HepG2 (cell line): ENCODE results near the gene GDAP1L1. TPM values are rescaled to one million over a fixed set of nuclear protein-coding genes. Genes with fewer than 3 reads are reported as not detected.

Source experiments
- FOXO4 ChIP-seq: sonication (generic); formaldehyde crosslinking; conservative IDR thresholded peaks from 2 replicates; pipeline ENCODE4 v1.8.1; 2023; ENCODE audit warnings: missing genetic modification reagents
- HMG20B ChIP-seq: conservative IDR thresholded peaks from 2 replicates; pipeline ENCODE4 v1.6.1; 2016; ENCODE audit warnings: missing genetic modification reagents, missing compliant biosample characterization
- ISX ChIP-seq: sonication (generic); formaldehyde crosslinking; conservative IDR thresholded peaks from 2 replicates; pipeline ENCODE4 v1.5.0; 2020; ENCODE audit warnings: missing genetic modification reagents
- MAX ChIP-seq: IDR thresholded peaks from 2 replicates; pipeline ENCODE4 v1.6.1; 2012; ENCODE audit warnings: inconsistent platforms
- NCOA5 ChIP-seq: sonication (generic); formaldehyde crosslinking; IDR thresholded peaks from 2 replicates; pipeline ENCODE4 v1.4.0; 2020; ENCODE audit warnings: missing genetic modification reagents
- RNF219 ChIP-seq: sonication (generic); formaldehyde crosslinking; IDR thresholded peaks from 2 replicates; pipeline ENCODE4 v1.5.0; 2020; ENCODE audit warnings: mild to moderate bottlenecking, missing genetic modification reagents
- SAFB2 ChIP-seq: sonication (generic); formaldehyde crosslinking; IDR thresholded peaks from 2 replicates; pipeline ENCODE4 v1.5.1; 2020; ENCODE audit warnings: missing genetic modification reagents, low read depth, mild to moderate bottlenecking, borderline replicate concordance
- TEAD3 ChIP-seq: optimal IDR thresholded peaks from 2 replicates; pipeline ENCODE3; 2016; ENCODE audit warnings: borderline replicate concordance
- TFE3 ChIP-seq: IDR thresholded peaks from 2 replicates; pipeline ENCODE4 v1.6.1; 2016
- ZNF10 ChIP-seq: sonication (generic); formaldehyde crosslinking; IDR thresholded peaks from 2 replicates; pipeline ENCODE4 v1.4.0; 2020; ENCODE audit warnings: mild to moderate bottlenecking, low read depth, missing genetic modification reagents, borderline replicate concordance
- ZNF235 ChIP-seq: sonication (generic); formaldehyde crosslinking; IDR thresholded peaks from 2 replicates; pipeline ENCODE4 v1.8.1; 2023; ENCODE audit warnings: mild to moderate bottlenecking, missing genetic modification reagents, borderline replicate concordance
- ZNF292 ChIP-seq: sonication (generic); formaldehyde crosslinking; IDR thresholded peaks from 2 replicates; pipeline ENCODE4 v1.8.1; 2022; ENCODE audit warnings: mild to moderate bottlenecking, low read depth, missing genetic modification reagents, borderline replicate concordance
- ZSCAN22 ChIP-seq: sonication (generic); formaldehyde crosslinking; IDR thresholded peaks from 2 replicates; pipeline ENCODE4 v1.4.0; 2020; ENCODE audit warnings: mild to moderate bottlenecking, missing genetic modification reagents
- polyA plus RNA-seq, 8 experiments: library from polyadenylated mRNA; depleted of rRNA in 3 of 8; stranded (reverse) in 7 of 8; unstranded in 1 of 8; fragments of >200 nt; fragmentation: Illumina TruSeq in 4 of 8; extraction: Trizol in 4 of 8; gene quantifications; 2 replicates each; pipeline versions ENCODE4 v1.2.1 to v1.2.3, GENCODE V29; 2011 to 2016; ENCODE audit warnings: low read depth in 4 of 8, missing spikeins in 1 of 8, mixed read lengths in 1 of 8; ENCODE audit not compliant: insufficient read depth in 1 of 8
- total RNA-seq, 5 experiments: library from RNA; depleted of rRNA; stranded (reverse); fragments of >200 nt; fragmentation: Illumina TruSeq; extraction: Trizol; gene quantifications; 2 replicates each; pipeline ENCODE4 v1.2.3, GENCODE V29; 2016; ENCODE audit warnings: low read depth in 1 of 5
- TF ChIP-seq, protein P1 (sequence below): sonication (generic); formaldehyde crosslinking; IDR thresholded peaks from 2 replicates; pipeline ENCODE4 v1.4.0; 2020; ENCODE audit warnings: missing genetic modification reagents, borderline replicate concordance
- TF ChIP-seq, protein P2 (sequence below): sonication (generic); formaldehyde crosslinking; IDR thresholded peaks from 2 replicates; pipeline ENCODE4 v1.4.0; 2020; ENCODE audit warnings: low read depth, mild to moderate bottlenecking, missing genetic modification reagents
- TF ChIP-seq, protein P3 (sequence below): sonication (generic); formaldehyde crosslinking; IDR thresholded peaks from 2 replicates; pipeline ENCODE4 v1.8.1; 2023; ENCODE audit warnings: mild to moderate bottlenecking, missing genetic modification reagents
- TF ChIP-seq, protein P4 (sequence below): sonication (generic); formaldehyde crosslinking; IDR thresholded peaks from 2 replicates; pipeline ENCODE4 v1.4.0; 2020; ENCODE audit warnings: mild to moderate bottlenecking, missing genetic modification reagents

GDAP1L1 gene
- total and polyA plus RNA-seq, 2 of the 13 experiments (the other 11 are each of a cell fraction or from before 2014, with no cell fraction given): 0.04 TPM; not detected in 1

DNA sequence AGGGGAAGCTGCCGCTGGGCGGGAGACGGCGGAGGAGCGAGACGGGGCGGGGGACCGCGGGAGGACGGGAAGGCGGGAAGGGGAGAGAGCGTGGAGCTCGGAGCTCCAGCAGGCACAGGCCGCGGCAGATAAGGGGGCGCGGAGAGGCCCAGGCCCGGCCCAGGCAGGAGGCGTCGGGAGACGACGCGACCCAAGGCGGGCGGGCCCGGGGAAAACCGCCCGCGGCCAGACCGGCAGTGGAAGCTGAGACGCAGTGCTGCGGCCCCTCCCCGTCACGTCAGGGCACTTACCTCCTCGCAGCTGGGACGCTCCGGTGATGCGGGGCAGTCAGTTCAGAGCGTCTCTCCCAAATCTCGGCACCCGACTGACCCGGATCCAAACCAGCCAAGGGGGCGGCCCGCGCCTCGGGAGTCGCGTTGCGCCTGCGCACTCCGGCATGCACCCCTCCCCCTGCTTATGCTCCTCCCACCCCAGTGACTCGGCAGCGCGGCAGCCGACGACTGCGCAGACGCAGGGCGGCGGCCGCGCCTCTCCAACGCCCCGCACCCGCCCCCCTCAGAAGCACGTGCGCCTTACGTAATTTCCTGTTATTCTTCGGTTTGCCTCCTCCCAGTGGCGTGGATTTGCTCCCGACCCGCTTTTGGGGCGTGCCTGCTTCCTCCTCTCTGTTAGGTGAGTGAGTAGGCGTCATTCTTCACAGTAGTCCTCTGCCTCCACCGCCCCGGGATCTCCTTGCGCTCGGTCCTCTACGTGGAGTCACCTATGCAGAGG, 36.5 kb upstream of the GDAP1L1 start, which contains the start of gene OSER1 (continued):
- TF ChIP-seq RNF219 (CRISPR knock-in tag) (no peak), FOXO4 (CRISPR knock-in tag) (no peak), NCOA5 (CRISPR knock-in tag) (no peak), SAFB2 (CRISPR knock-in tag) (peak; percentile 47), ZSCAN22 (CRISPR knock-in tag) (no peak), ZNF10 (CRISPR knock-in tag) (no peak), TFE3 (peak; percentile 99), TEAD3 (CRISPR knock-in tag) (peak; percentile 44), ZNF292 (no peak), ZNF235 (no peak; the same call in 1 of the 2 replicates), ISX (CRISPR knock-in tag) (no peak), MAX (peak; percentile 100), HMG20B (CRISPR knock-in tag) (peak; percentile 74)
- TF ChIP-seq, protein P1, sequence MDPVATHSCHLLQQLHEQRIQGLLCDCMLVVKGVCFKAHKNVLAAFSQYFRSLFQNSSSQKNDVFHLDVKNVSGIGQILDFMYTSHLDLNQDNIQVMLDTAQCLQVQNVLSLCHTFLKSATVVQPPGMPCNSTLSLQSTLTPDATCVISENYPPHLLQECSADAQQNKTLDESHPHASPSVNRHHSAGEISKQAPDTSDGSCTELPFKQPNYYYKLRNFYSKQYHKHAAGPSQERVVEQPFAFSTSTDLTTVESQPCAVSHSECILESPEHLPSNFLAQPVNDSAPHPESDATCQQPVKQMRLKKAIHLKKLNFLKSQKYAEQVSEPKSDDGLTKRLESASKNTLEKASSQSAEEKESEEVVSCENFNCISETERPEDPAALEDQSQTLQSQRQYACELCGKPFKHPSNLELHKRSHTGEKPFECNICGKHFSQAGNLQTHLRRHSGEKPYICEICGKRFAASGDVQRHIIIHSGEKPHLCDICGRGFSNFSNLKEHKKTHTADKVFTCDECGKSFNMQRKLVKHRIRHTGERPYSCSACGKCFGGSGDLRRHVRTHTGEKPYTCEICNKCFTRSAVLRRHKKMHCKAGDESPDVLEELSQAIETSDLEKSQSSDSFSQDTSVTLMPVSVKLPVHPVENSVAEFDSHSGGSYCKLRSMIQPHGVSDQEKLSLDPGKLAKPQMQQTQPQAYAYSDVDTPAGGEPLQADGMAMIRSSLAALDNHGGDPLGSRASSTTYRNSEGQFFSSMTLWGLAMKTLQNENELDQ (CRISPR knock-in tag): peak; percentile 48
- TF ChIP-seq, protein P2, sequence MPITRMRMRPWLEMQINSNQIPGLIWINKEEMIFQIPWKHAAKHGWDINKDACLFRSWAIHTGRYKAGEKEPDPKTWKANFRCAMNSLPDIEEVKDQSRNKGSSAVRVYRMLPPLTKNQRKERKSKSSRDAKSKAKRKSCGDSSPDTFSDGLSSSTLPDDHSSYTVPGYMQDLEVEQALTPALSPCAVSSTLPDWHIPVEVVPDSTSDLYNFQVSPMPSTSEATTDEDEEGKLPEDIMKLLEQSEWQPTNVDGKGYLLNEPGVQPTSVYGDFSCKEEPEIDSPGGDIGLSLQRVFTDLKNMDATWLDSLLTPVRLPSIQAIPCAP (CRISPR knock-in tag): no peak; the same call in 1 of the 2 replicates
- TF ChIP-seq, protein P3, sequence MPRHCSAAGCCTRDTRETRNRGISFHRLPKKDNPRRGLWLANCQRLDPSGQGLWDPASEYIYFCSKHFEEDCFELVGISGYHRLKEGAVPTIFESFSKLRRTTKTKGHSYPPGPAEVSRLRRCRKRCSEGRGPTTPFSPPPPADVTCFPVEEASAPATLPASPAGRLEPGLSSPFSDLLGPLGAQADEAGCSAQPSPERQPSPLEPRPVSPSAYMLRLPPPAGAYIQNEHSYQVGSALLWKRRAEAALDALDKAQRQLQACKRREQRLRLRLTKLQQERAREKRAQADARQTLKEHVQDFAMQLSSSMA (CRISPR knock-in tag): peak; percentile 20; the same call in 1 of the 2 replicates
- TF ChIP-seq, protein P4, sequence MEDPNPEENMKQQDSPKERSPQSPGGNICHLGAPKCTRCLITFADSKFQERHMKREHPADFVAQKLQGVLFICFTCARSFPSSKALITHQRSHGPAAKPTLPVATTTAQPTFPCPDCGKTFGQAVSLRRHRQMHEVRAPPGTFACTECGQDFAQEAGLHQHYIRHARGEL: no peak
